Activated gamma-delta T cell treated with anti-CD3 and anti-CD28 coated beads, Interleukin-2, amount 50 U/mL, for 16 hours (primary cell): ENCODE results near the gene SLC2A9.

ENCODE experiments used
- DNase-seq: peaks from one replicate; pipeline ENCODE4 v3.0.0-alpha.2; 2020; ENCODE audit warnings: low read depth

Gene SLC2A9

GRCh38 chr4:9893329-9894108 lies 127.8 kb downstream of the SLC2A9 start:
- DNase-seq: no peak

GRCh38 chr4:9891740-9892139 lies 129.6 kb downstream of the SLC2A9 start:
- no peak for DNase-seq

GRCh38 chr4:9891056-9891455 lies 130.2 kb downstream of the SLC2A9 start:
- DNase-seq: no peak

- DNase-seq: no peak
These were observed 132.0 kb downstream of the SLC2A9 start for GRCh38 chr4:9889306-9889705.

- no peak for DNase-seq
These were observed 135.3 kb downstream of the SLC2A9 start for GRCh38 chr4:9885958-9886357.

GRCh38 chr4:9880406-9881197 lies 140.7 kb downstream of the SLC2A9 start:
- no peak for DNase-seq

- DNase-seq: no peak
These were observed 144.2 kb downstream of the SLC2A9 start for GRCh38 chr4:9877123-9877522.

- DNase-seq: no peak
These were observed 145.8 kb downstream of the SLC2A9 start for GRCh38 chr4:9875516-9875915.

- no peak for DNase-seq
These were observed 146.9 kb downstream of the SLC2A9 start for GRCh38 chr4:9874385-9874784.

- no peak for DNase-seq
These were observed 151.0 kb downstream of the SLC2A9 start for GRCh38 chr4:9870165-9870790.

- no peak for DNase-seq
These were observed 153.4 kb downstream of the SLC2A9 start for GRCh38 chr4:9867751-9868425.

- no peak for DNase-seq
These were observed 154.4 kb downstream of the SLC2A9 start for GRCh38 chr4:9866931-9867330.

- DNase-seq: no peak
These were observed 159.7 kb downstream of the SLC2A9 start for GRCh38 chr4:9861561-9861960.

- DNase-seq: no peak
These were observed 161.5 kb downstream of the SLC2A9 start for GRCh38 chr4:9859810-9860209.

- DNase-seq: no peak
These were observed 171.8 kb downstream of the SLC2A9 start for GRCh38 chr4:9849538-9849920.

- DNase-seq: no peak
These were observed 173.1 kb downstream of the SLC2A9 start for GRCh38 chr4:9847968-9848748.

- DNase-seq: no peak
These were observed 175.4 kb downstream of the SLC2A9 start for GRCh38 chr4:9845791-9846493.

- no peak for DNase-seq
These were observed 180.2 kb downstream of the SLC2A9 start for GRCh38 chr4:9841072-9841471.

- no peak for DNase-seq
These were observed 185.9 kb downstream of the SLC2A9 start for GRCh38 chr4:9835430-9835829.

GRCh38 chr4:9833421-9833820 lies 187.9 kb downstream of the SLC2A9 start:
- DNase-seq: no peak

- DNase-seq: no peak
These were observed 188.7 kb downstream of the SLC2A9 start for GRCh38 chr4:9832640-9833039.
